Myocyte (in vitro differentiated cells): ENCODE results near the gene RAD51C. TPM values are rescaled to one million over a fixed set of nuclear protein-coding genes. Genes with fewer than 3 reads are reported as not detected.
A peak's percentile ranks its signal among the peaks of the same experiment; 100 is the strongest.
"Not testable (repeated sequence)": the region's sequence is repeated elsewhere in the genome, so short reads cannot be mapped to it uniquely, and the experiment has no call there.

Source experiments
- DNase-seq: peaks from one replicate; pipeline ENCODE4 v3.0.0-alpha.2; 2012; ENCODE audit warnings: low read depth
- polyA plus RNA-seq: library from polyadenylated mRNA; unstranded; fragments of >200 nt; gene quantifications from one replicate; pipeline ENCODE4 v1.2.1, GENCODE V29; 2012; ENCODE audit warnings: missing spikeins
- total RNA-seq: library from RNA; depleted of rRNA; stranded (reverse); fragments of >200 nt; gene quantifications from 2 replicates; pipeline ENCODE4 v1.2.3, GENCODE V29; 2014

The RAD51C gene
- total RNA-seq = 28.0 and 31.7 TPM in 2 replicates
- 24.0 TPM for polyA plus RNA-seq

GRCh38 chr17:58692239-58693055 lies at the start of gene RAD51C:
RAD51C (plus strand) TSS chr17:58692602; CDS start chr17:58692644, 42 bp downstream.
- DNase-seq = peak; percentile 86

GRCh38 chr17:58643147-58643546 lies 49.3 kb upstream of the RAD51C start:
- peak; percentile 43 for DNase-seq

- no peak for DNase-seq
These were observed 44.2 kb upstream of the RAD51C start for GRCh38 chr17:58648236-58648635.

GRCh38 chr17:58657962-58658803 lies 34.2 kb upstream of the RAD51C start:
- DNase-seq = peak; percentile 6

- DNase-seq = peak; percentile 95
These were observed 33.3 kb upstream of the RAD51C start for GRCh38 chr17:58658804-58659713.

GRCh38 chr17:58659714-58660084 lies 32.7 kb upstream of the RAD51C start:
- DNase-seq = not testable (repeated sequence)

GRCh38 chr17:58660621-58661020 lies 31.8 kb upstream of the RAD51C start:
- DNase-seq = no peak

GRCh38 chr17:58661499-58661898 lies 30.9 kb upstream of the RAD51C start:
- no peak for DNase-seq

GRCh38 chr17:58664302-58664701 lies 28.1 kb upstream of the RAD51C start:
- DNase-seq = no peak

GRCh38 chr17:58665946-58666857 lies 26.2 kb upstream of the RAD51C start:
- DNase-seq = no peak

GRCh38 chr17:58666858-58667267 lies 25.5 kb upstream of the RAD51C start:
- DNase-seq = no peak

- DNase-seq = peak; percentile 13
These were observed 24.3 kb upstream of the RAD51C start for GRCh38 chr17:58667934-58668597.

- no peak for DNase-seq
These were observed 23.8 kb upstream of the RAD51C start for GRCh38 chr17:58668598-58668935.

GRCh38 chr17:58669853-58670252 lies 22.5 kb upstream of the RAD51C start:
- no peak for DNase-seq

GRCh38 chr17:58671969-58672368 lies 20.4 kb upstream of the RAD51C start:
- DNase-seq = no peak

GRCh38 chr17:58677194-58677880 lies 15.1 kb upstream of the RAD51C start:
- no peak for DNase-seq

- DNase-seq = not testable (repeated sequence)
These were observed 14.1 kb upstream of the RAD51C start for GRCh38 chr17:58678287-58678686.

GRCh38 chr17:58679263-58680037 lies 13.0 kb upstream of the RAD51C start:
- DNase-seq = peak; percentile 35
